ENCODE measurements around the gene TMEM154.

TMEM154 gene

GRCh38 chr4:152586668-152587067 lies 93.1 kb downstream of the TMEM154 start:
- H3K36me3 ChIP-seq: no peaks in the 10 kb centered on the region
- no peak overlapping the region for H3K9ac ChIP-seq
- H3K4me2 ChIP-seq: no peak overlapping the region
- no peak overlapping the region for H3K4me3 ChIP-seq
- peaks cover 0 to 4% (median 0%) of the 10 kb centered on the region in 11 experiments; a peak in 4 of 22 replicates for H3K9me3 ChIP-seq (replicated peaks in 1 of 11)
- no peak for TF ChIP-seq Cebpa-rat (IDR thresholded peaks at IDR 0.05)
- H3K4me1 ChIP-seq: peaks cover 0 to 9% (median 0%) of the 10 kb centered on the region in 10 experiments; a peak in 4 of 20 replicates
- H3K27me3 ChIP-seq: no peaks in the 10 kb centered on the region
- no peaks in the 10 kb centered on the region for H4K20me1 ChIP-seq
- no peak overlapping the region for H3K27ac ChIP-seq

GRCh38 chr4:152585023-152585441 lies 94.8 kb downstream of the TMEM154 start:
- Histone ChIP-seq H3K4me3 (no peak overlapping the region), H3K4me1 (peaks cover 0 to 9% (median 3%) of the 10 kb centered on the region in 10 experiments; a peak in 7 of 20 replicates), H3K9me3 (replicated peaks in 1 of 11) (peaks cover 0 to 4% (median 0%) of the 10 kb centered on the region in 11 experiments; a peak in 4 of 22 replicates), H3K27me3 (no peaks in the 10 kb centered on the region), H3K36me3 (no peaks in the 10 kb centered on the region), H3K9ac (no peak overlapping the region), H3K4me2 (no peak overlapping the region), H3K27ac (no peak overlapping the region), H4K20me1 (no peaks in the 10 kb centered on the region)
- TF ChIP-seq Cebpa-rat (IDR thresholded peaks at IDR 0.05): no peak

GRCh38 chr4:152581536-152582160 lies 98.1 kb downstream of the TMEM154 start:
- Histone ChIP-seq H3K27ac (no peak overlapping the region), H3K4me3 (no peak overlapping the region), H3K4me2 (no peak overlapping the region), H3K27me3 (no peaks in the 10 kb centered on the region), H3K9ac (no peak overlapping the region), H3K4me1 (peaks cover 0 to 5% (median 0%) of the 10 kb centered on the region in 10 experiments; a peak in 4 of 20 replicates), H3K9me3 (replicated peaks in 1 of 11) (peaks cover 0 to 4% (median 0%) of the 10 kb centered on the region in 11 experiments; a peak in 1 of 22 replicates), H3K36me3 (no peaks in the 10 kb centered on the region), H4K20me1 (no peaks in the 10 kb centered on the region)
- TF ChIP-seq Cebpa-rat (IDR thresholded peaks at IDR 0.05): no peak

- Histone ChIP-seq H3K27me3 (no peaks in the 10 kb centered on the region), H3K9ac (no peak overlapping the region), H3K4me2 (no peak overlapping the region), H3K4me1 (peaks cover 0 to 5% (median 0%) of the 10 kb centered on the region in 10 experiments; a peak in 4 of 20 replicates), H3K36me3 (no peaks in the 10 kb centered on the region), H4K20me1 (no peaks in the 10 kb centered on the region), H3K27ac (no peak overlapping the region), H3K4me3 (no peak overlapping the region), H3K9me3 (replicated peaks in 1 of 11) (peaks cover 0 to 4% (median 0%) of the 10 kb centered on the region in 11 experiments; a peak in 1 of 22 replicates)
- TF ChIP-seq Cebpa-rat (IDR thresholded peaks at IDR 0.05): no peak
These were observed 99.9 kb downstream of the TMEM154 start for GRCh38 chr4:152579916-152580315.

GRCh38 chr4:152579107-152579764 lies 100.6 kb downstream of the TMEM154 start:
- H3K9me3 ChIP-seq (replicated peaks in 1 of 11): peaks cover 0 to 4% (median 0%) of the 10 kb centered on the region in 11 experiments; a peak in 1 of 22 replicates
- no peak overlapping the region for H3K27ac ChIP-seq
- no peaks in the 10 kb centered on the region for H3K27me3 ChIP-seq
- peaks cover 0 to 5% (median 0%) of the 10 kb centered on the region in 10 experiments; a peak in 4 of 20 replicates for H3K4me1 ChIP-seq
- H3K9ac ChIP-seq: no peak overlapping the region
- no peaks in the 10 kb centered on the region for H3K36me3 ChIP-seq
- no peak for TF ChIP-seq Cebpa-rat (IDR thresholded peaks at IDR 0.05)
- no peaks in the 10 kb centered on the region for H4K20me1 ChIP-seq
- no peak overlapping the region for H3K4me2 ChIP-seq
- H3K4me3 ChIP-seq: no peak overlapping the region

GRCh38 chr4:152578670-152579069 lies 101.1 kb downstream of the TMEM154 start:
- Histone ChIP-seq H3K36me3 (no peaks in the 10 kb centered on the region), H3K4me2 (no peak overlapping the region), H4K20me1 (no peaks in the 10 kb centered on the region), H3K9ac (no peak overlapping the region), H3K27me3 (no peaks in the 10 kb centered on the region), H3K27ac (no peak overlapping the region), H3K4me3 (no peak overlapping the region), H3K4me1 (peaks cover 0 to 5% (median 0%) of the 10 kb centered on the region in 10 experiments; a peak in 4 of 20 replicates), H3K9me3 (replicated peaks in 1 of 11) (peaks cover 0 to 4% (median 0%) of the 10 kb centered on the region in 11 experiments; a peak in 1 of 22 replicates)
- TF ChIP-seq Cebpa-rat (IDR thresholded peaks at IDR 0.05): no peak

- Histone ChIP-seq H3K4me3 (no peak overlapping the region), H3K4me1 (peaks cover 0 to 10% (median 3%) of the 10 kb centered on the region in 10 experiments; a peak in 9 of 20 replicates), H3K4me2 (no peak overlapping the region), H4K20me1 (no peaks in the 10 kb centered on the region), H3K9ac (no peak overlapping the region), H3K9me3 (replicated peaks in 1 of 11) (peaks cover 0 to 4% (median 0%) of the 10 kb centered on the region in 11 experiments; a peak in 1 of 22 replicates), H3K36me3 (no peaks in the 10 kb centered on the region), H3K27ac (0 out of 22 replicates have a peak overlapping the region, but pooled peaks of 1 of the 11 experiments have one; percentile 2), H3K27me3 (no peaks in the 10 kb centered on the region)
- TF ChIP-seq Cebpa-rat (IDR thresholded peaks at IDR 0.05): no peak
These were observed 101.9 kb downstream of the TMEM154 start for GRCh38 chr4:152577708-152578396.

- TF ChIP-seq Cebpa-rat (IDR thresholded peaks at IDR 0.05): no peak
These were observed 104.3 kb downstream of the TMEM154 start for GRCh38 chr4:152575533-152575932.

GRCh38 chr4:152573861-152574260 lies 105.9 kb downstream of the TMEM154 start:
- Histone ChIP-seq H3K9me3 (replicated peaks in 1 of 11) (0 out of 22 replicates have a peak, but pooled peaks cover 0 to 4% (median 0%) of the 10 kb centered on the region in 11 experiments), H3K4me3 (no peak overlapping the region), H3K4me2 (no peak overlapping the region), H3K27me3 (no peaks in the 10 kb centered on the region), H3K9ac (no peak overlapping the region), H3K36me3 (no peaks in the 10 kb centered on the region), H3K27ac (no peak overlapping the region), H3K4me1 (peaks cover 0 to 15% (median 0%) of the 10 kb centered on the region in 10 experiments; a peak in 7 of 20 replicates), H4K20me1 (no peaks in the 10 kb centered on the region)
- TF ChIP-seq Cebpa-rat (IDR thresholded peaks at IDR 0.05): no peak

More at GRCh38 chr4:152575533-152575932, 104.3 kb downstream of the TMEM154 start:
- Histone ChIP-seq H3K4me1 (peaks cover 0 to 15% (median 1%) of the 10 kb centered on the region in 10 experiments; a peak in 8 of 20 replicates), H3K9me3 (replicated peaks in 1 of 11) (no peaks in the 10 kb centered on the region), H3K9ac (no peak overlapping the region), H3K27me3 (no peaks in the 10 kb centered on the region), H3K4me3 (no peak overlapping the region), H3K36me3 (no peaks in the 10 kb centered on the region), H3K4me2 (no peak overlapping the region), H3K27ac (no peak overlapping the region), H4K20me1 (no peaks in the 10 kb centered on the region)

All from BLaER1 treated with 17β-estradiol and CSF1 and Interleukin-3, amounts not matched to agents 10 nM and 100 nM (cell line).